GM15510 (cell line): ENCODE measurements around the gene SNX9.

ENCODE experiments used
- POLR2A ChIP-seq: IDR thresholded peaks from 3 replicates; pipeline ENCODE4 v1.6.1; 2011; ENCODE audit warnings: borderline replicate concordance; ENCODE audit not compliant: insufficient read length; ENCODE audit errors: extremely low read depth

SNX9 gene

GRCh38 chr6:157813750-157814455 is 9.1 kb upstream of the SNX9 start:
- TF ChIP-seq POLR2A = no peak

- no peak for TF ChIP-seq POLR2A
Measured at GRCh38 chr6:157814883-157815282, 8.2 kb upstream of the SNX9 start.

DNA sequence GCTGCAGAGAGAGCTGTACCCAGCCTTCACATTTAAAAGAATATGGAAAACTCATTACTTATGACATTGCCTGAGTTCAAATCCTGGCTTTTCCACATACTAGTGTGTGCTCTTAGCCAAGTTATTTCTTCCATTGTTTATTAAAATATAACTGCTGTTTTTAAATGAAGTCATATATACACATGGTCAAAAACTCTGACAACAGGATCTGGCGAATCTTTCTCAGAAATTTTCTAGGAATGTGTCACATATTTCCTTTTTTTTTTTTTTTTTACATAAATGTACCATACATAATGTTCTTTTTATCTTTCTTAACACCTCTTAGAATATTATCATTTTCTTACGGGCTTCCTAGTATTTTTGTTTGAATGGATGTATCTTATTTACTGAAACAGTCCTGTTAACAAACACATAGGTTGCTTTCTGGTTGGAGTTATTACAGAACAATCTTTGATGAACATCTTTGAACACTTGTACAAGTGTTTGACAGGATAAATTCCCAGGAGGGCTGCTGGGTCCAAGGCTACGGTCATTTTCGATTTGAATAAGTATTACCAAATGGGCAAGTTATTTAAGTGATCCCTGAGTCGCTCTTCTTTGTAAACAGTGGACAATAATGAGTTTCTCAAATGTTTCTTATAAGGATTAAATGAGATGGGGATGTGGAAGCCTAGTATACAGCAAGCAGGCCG is 1.6 kb upstream of the SNX9 start:
- TF ChIP-seq POLR2A = no peak

DNA sequence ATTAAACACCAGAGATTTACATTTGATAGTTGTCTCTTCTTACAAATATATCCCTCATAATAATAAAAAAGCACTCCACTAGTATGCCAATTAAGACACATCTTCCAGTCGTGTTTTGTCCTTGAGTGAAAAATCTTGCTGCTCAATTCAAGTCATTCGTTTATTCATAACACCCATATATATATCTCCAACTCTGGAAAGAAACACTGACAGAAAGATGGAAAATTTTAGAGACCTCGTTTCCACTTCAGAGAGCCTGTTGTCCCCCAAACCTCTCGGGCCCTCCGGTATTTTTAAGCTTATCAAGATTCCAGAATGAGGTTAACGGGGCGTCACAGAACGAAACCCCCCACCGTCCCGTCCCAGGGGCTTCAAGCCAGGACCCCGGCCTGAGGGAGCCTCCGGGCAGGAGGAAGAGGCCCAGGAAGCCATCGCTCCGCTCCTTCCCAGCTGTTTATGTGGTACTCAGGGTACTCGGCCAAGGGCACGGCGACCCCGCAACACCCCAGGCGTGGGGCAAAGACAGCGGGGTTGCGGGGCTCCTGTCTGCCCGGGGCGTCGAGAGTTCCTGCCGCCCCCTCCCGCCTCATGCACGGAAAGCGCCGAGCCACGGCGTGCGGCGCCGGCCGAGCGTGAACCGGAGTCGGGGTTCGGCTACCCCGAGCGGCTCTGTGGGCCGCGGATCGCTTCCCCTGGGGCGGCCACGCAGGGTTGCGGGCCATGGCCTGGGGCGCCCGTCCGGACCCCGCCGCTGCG is 623 bp upstream of the SNX9 start:
- no peak for TF ChIP-seq POLR2A

DNA sequence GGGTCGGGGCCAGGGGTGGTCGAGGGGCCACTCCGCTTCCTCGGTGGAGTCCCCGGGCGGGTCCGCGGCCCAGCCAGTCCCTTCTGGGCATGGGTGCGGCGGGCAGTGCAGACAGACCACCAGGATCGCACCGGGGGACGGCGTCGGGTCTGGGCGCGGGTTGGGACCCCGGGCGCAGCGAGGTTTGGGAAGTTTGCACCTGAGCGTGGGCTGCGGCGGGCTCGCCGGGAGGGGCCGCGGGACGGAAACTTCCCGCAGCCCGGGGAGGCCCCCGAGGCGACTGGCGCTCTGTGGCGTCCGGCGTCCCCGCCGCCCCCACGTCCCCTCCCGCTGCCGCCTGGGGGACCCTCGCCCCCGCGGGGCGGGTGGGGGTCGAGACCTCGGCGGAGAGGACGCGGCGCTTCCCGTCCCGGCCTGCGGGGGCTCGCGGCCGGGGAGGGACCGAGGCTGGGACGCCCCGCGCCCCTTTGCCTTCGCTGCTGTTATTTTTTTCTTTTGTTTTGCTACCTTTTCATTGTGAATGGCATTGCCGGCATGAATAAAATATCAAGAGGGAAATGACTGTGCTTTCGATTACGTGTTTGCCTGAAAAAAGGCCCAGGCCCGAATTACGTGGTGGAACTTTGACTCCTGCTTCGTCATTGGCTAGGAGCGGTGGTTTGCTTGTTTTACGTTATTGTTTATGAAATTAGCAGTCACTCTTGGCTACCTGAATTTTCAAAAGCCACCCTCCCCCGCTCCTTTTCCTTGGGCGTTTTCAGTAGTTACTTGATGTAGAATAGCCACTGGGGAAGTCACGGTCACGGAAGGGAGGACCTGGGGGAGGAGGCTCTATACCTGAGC is 703 bp downstream of the SNX9 start:
- peak; percentile 28 for TF ChIP-seq POLR2A

DNA sequence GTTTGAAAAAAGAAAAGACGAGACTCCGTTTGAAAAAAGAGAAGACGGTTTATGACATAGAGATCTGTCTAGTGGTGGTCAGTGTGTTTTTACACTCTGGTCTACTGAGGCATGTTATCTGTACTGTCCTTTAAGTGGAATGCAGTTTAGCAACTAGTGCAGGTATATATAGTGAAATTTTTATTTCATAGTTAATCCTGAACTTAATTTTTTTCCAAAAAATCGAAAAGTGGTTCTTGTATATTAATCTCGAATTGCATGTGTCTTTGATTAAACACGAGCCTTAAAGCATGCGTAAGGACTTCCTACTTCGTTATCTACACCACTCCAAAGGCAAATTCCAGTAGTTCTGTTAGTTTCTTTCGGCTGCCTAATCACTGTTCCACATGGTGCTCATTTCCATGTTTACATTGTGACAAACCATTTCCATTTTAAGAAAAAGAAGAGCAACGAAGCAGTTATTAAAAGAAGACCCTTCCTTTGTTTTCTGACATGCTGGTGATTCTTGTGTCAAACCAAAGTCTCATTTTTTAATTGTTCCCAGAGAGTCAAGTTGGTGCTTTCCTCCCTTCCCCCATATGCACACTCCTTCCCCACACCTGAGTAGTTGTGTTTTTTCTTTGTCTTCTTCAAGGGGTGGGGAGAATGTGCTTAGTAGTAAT is 2.3 kb downstream of the SNX9 start:
- TF ChIP-seq POLR2A = no peak

GRCh38 chr6:157830354-157831017 is 7.4 kb downstream of the SNX9 start:
- TF ChIP-seq POLR2A = no peak

DNA sequence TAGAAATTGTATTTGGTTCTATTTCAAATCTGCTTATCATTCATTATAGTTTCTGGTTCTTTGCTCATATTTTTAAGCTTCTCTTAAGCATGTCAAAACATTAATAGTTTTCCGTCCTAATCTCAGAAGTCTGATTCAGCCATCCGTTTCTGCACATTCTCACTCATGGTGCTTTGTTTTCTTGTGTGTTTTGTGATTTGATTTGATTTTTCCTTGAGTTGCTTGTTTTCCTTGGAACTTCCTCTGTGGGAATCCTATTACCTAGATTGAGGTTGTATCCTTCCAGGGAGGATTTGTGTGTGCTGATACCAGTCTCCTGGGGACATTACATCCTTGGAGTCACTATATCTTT is 7.9 kb downstream of the SNX9 start:
- no peak for TF ChIP-seq POLR2A

GRCh38 chr6:157831424-157832249 is 8.6 kb downstream of the SNX9 start:
- no peak for TF ChIP-seq POLR2A

DNA sequence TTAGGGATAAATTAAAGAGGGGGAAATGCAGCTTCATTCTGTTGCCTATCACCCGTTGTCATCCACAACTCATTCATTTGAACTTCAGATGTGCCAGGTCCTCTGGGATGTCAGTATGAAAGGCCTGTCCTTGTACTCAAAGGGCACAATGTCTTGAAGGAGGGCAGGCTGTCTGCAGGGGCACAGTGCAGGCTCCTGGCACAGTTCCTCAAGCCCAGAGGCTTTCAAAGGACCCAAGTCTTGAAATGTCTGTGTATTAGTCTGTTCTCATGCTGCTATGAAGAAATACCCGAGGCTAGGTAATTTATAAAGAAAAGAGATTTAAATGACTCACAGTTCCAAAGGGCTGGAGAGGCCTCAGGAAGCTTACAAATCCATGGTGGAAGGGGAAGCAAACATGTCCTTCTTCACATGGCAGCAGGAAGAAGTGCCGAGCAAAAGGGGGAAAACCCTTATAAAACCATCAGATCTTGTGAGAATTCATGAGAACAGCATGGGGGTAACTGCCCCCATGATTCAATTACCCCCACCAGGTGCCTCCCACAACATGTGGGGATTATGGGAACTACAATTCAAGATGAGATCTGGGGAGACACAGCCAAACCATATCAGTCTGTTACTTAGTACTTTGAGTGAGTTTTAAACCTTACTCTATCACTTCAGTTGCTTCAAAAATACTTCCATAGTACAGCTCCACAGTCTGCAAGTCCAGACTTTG is 9.4 kb downstream of the SNX9 start:
- no peak for TF ChIP-seq POLR2A

GRCh38 chr6:157834549-157834948 is 11.5 kb downstream of the SNX9 start:
- TF ChIP-seq POLR2A = no peak

DNA sequence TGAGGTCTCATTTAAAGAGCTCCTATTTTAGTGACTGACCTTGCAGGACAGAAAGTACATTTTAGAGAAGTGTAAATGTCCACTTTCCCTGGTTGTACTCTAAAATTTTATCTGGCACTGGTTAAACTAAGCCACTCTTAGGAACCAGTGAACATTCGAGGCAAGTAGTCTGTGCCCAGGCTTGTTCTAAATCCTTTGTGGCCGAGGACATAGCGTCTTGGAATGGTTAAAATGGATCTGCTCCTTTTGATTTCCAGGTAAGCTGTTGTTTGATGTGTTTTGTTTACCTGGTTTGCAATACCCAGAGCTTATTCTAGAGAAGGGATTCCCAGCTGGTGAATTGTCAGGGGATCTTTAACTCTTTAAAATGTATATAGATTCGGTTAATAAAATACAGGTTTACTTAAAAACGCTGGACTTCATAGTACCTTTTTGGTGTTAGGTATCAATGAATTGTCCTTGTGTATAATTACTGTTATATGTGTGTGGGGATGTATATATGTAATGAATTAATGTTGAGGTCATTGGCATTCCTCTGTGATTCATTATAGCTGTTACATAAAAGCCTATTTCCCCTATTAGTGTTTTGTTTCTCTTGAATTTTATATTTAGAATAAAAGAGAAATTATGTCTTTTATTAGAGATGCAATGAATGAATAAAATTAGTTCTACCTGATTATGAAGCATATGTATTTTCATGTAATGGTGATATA is 15.8 kb downstream of the SNX9 start:
- TF ChIP-seq POLR2A = no peak
